OCI-LY7 (cell line): ENCODE data around the gene NTF3. TPM values are rescaled to one million over a fixed set of nuclear protein-coding genes. Genes with fewer than 3 reads are reported as not detected.

Experiments used
- BruUV-seq: library from RNA; stranded (reverse); fragments of 400-500 nt; replicated peaks from 2 replicates; lab custom pipeline; 2021; lab: Mats Ljungman, UMichigan
- CTCF ChIA-PET: fragments of 300-600 bp; sonication (Branson Sonifier 250); formaldehyde crosslinking; loops from one replicate; lab custom pipeline; 2022; ENCODE audit warnings: antibody characterized with exemption; ENCODE audit not compliant: unreplicated experiment; lab: Charles Lee
- POLR2A ChIA-PET: fragments of 300-600 bp; sonication (Branson Sonifier 250); formaldehyde crosslinking; loops from one replicate; lab custom pipeline; 2022; ENCODE audit warnings: antibody characterized with exemption; lab: Charles Lee
- DNase-seq: peaks from one replicate; pipeline ENCODE4 v3.0.0-alpha.2; 2015; ENCODE audit warnings: low spot score
- H2AFZ ChIP-seq: fragments of 200-600 bp; sonication (generic), shearing (Covaris generic); 2 replicates; pipeline ENCODE4 v1.6.1; 2014; ENCODE audit warnings: mild to moderate bottlenecking, antibody characterized with exemption, low read length, moderate library complexity
- H3K27ac ChIP-seq: fragments of 200-600 bp; sonication (generic); 2 replicates; pipeline ENCODE4 v1.5.1; 2014; ENCODE audit warnings: mixed run types, low read depth, mild to moderate bottlenecking, moderate library complexity, low read length, inconsistent platforms; ENCODE audit not compliant: poor library complexity, severe bottlenecking
- H3K36me3 ChIP-seq: fragments of 200-600 bp; sonication (generic); 2 replicates; pipeline ENCODE4 v1.6.1; 2014; ENCODE audit warnings: mild to moderate bottlenecking, antibody characterized with exemption, low read length, moderate library complexity, mixed read lengths; ENCODE audit not compliant: insufficient read depth
- H3K4me1 ChIP-seq: fragments of 200-600 bp; sonication (generic); 2 replicates; pipeline ENCODE4 v1.5.1; 2014; ENCODE audit warnings: mild to moderate bottlenecking, low read length; ENCODE audit not compliant: insufficient read depth, poor library complexity, severe bottlenecking
- H3K4me2 ChIP-seq: fragments of 200-600 bp; sonication (generic); 2 replicates; pipeline ENCODE4 v1.6.1; 2014; ENCODE audit warnings: mild to moderate bottlenecking, low read length
- H3K4me3 ChIP-seq: fragments of 200-600 bp; sonication (generic); 2 replicates; pipeline ENCODE4 v1.5.1; 2014; ENCODE audit warnings: mild to moderate bottlenecking, low read depth, low read length; ENCODE audit not compliant: poor library complexity, severe bottlenecking
- H3K79me2 ChIP-seq: fragments of 200-600 bp; sonication (generic); 2 replicates; pipeline ENCODE4 v1.6.1; 2016; ENCODE audit warnings: low read depth, mild to moderate bottlenecking, low read length, moderate library complexity, mixed read lengths; ENCODE audit not compliant: insufficient read depth
- H3K9me2 ChIP-seq: fragments of 200-600 bp; sonication (generic); 2 replicates; pipeline ENCODE4 v1.6.1; 2016; ENCODE audit warnings: mild to moderate bottlenecking, low read length, mixed read lengths; ENCODE audit not compliant: insufficient read depth
- H3K9me3 ChIP-seq: fragments of 200-600 bp; sonication (generic); 2 replicates; pipeline ENCODE4 v1.6.1; 2014; ENCODE audit warnings: mild to moderate bottlenecking, mixed run types, low read length, mixed read lengths
- H4K20me1 ChIP-seq: fragments of 200-600 bp; sonication (generic); 2 replicates; pipeline ENCODE4 v1.6.1; 2014; ENCODE audit warnings: mild to moderate bottlenecking, antibody characterized with exemption, low read length, moderate library complexity, mixed read lengths; ENCODE audit not compliant: insufficient read depth
- EZH2phosphoT487 ChIP-seq: fragments of 200-600 bp; sonication (generic); IDR thresholded peaks from 2 replicates; pipeline ENCODE4 v1.6.1; 2018; ENCODE audit warnings: low read depth, borderline replicate concordance, mild to moderate bottlenecking, mixed run types, antibody characterized with exemption, low read length, moderate library complexity, mixed read lengths
- intact Hi-C: fragments of 100-400 bp; cut with micrococcal nuclease; formaldehyde crosslinking; loops from one replicate; pipeline ENCODE4 v1.10.0; 2022; ENCODE audit not compliant: unreplicated experiment
- total RNA-seq, 2 experiments: library from RNA; depleted of rRNA in 1 of 2; stranded (reverse); fragments of >200 nt in 1 of 2; shearing (Covaris generic) in 1 of 2; gene quantifications; 2 replicates each; pipeline ENCODE4 v1.2.3, GENCODE V29; 2014 to 2022
- TF ChIP-seq, protein P1 (sequence below): fragments of 200-600 bp; sonication (generic); conservative IDR thresholded peaks from 2 replicates; pipeline ENCODE4 v1.5.1; 2014; ENCODE audit warnings: mild to moderate bottlenecking, antibody characterized with exemption, low read length, moderate library complexity, mixed read lengths

NTF3 gene
- total RNA-seq, 2 experiments from 2014 or later, result 9.6 to 11.5 TPM

GRCh38 chr12:5452569-5452968 is 20.7 kb downstream of the NTF3 start:
- Histone ChIP-seq H3K9me2 (no peaks in the 10 kb centered on the region), H3K27ac (no peak overlapping the region), H3K79me2 (peaks cover 5% of the 10 kb centered on the region; the same call in 1 of the 2 replicates), H4K20me1 (0 out of 2 replicates have a peak, but pooled peaks cover 4% of the 10 kb centered on the region), H2AFZ (no peak overlapping the region), H3K4me2 (no peak overlapping the region), H3K4me1 (peaks cover 36% of the 10 kb centered on the region), H3K4me3 (no peak overlapping the region), H3K9me3 (no peaks in the 10 kb centered on the region), H3K36me3 (peaks cover 45% of the 10 kb centered on the region)
- ChIA-PET POLR2A (interaction anchor here (0.9 to 1.5 kb wide), 3 partner anchors 10 to 25 kb away, joined by 3 to 5 read pairs (median 3); no protein-coding TSS in a partner anchor), CTCF (no interaction called here)
- TF ChIP-seq, protein P1, sequence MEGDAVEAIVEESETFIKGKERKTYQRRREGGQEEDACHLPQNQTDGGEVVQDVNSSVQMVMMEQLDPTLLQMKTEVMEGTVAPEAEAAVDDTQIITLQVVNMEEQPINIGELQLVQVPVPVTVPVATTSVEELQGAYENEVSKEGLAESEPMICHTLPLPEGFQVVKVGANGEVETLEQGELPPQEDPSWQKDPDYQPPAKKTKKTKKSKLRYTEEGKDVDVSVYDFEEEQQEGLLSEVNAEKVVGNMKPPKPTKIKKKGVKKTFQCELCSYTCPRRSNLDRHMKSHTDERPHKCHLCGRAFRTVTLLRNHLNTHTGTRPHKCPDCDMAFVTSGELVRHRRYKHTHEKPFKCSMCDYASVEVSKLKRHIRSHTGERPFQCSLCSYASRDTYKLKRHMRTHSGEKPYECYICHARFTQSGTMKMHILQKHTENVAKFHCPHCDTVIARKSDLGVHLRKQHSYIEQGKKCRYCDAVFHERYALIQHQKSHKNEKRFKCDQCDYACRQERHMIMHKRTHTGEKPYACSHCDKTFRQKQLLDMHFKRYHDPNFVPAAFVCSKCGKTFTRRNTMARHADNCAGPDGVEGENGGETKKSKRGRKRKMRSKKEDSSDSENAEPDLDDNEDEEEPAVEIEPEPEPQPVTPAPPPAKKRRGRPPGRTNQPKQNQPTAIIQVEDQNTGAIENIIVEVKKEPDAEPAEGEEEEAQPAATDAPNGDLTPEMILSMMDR, result no peak
- TF ChIP-seq EZH2phosphoT487, result no peak
- intact Hi-C loops, result no loop called here
- DNase-seq, result no peak
- no TSS peak for BruUV-seq

DNA sequence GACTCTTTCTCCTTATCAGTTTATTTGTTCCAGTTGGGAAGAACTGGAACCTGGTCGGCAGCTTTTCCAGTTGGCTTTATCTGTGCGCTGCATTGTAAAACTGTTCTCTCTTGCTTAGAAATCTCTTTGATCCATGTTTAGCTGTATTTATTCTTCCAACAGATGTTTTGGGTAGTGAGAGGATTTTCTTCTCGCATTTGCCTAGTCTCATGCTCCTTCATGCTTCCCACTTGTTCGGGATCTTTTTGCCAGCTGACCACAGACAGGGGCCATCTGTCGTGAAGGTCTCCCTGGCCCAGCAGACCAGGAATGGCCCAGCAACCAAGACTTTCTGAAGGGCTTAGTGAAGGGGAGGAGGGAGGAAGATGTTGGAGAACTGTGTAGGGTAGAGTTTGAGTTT is 21.6 kb downstream of the NTF3 start:
- ChIA-PET CTCF (no interaction called here), POLR2A (interaction anchor here (0.9 to 1.5 kb wide), 2 partner anchors 9 to 24 kb away, joined by 3 to 5 read pairs; no protein-coding TSS in a partner anchor)
- BruUV-seq, result no TSS peak

DNA sequence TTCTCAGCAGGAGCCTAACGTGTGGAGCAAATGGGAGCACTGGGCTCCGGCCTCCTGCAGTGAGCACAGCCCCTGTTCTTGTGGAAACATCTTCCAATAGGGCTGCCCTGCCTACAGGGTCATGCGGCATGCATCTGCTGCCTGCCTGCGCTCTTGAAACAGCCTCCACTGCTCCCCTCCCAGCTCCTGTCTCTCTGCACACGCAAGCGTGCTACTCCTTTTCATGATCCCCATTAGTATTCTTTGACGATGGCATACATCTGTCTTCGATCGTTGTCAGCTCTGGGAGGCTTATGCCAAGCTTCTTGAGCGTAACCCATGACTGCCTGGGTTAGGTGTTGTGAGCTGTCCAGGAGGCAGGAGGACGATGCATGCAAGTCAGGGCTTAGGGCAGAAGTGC is 23.1 kb downstream of the NTF3 start:
- peaks cover 45% of the 10 kb centered on the region for H3K36me3 ChIP-seq
- H2AFZ ChIP-seq, result no peak overlapping the region
- TF ChIP-seq, protein P1, result no peak
- no peak for TF ChIP-seq EZH2phosphoT487
- H3K4me2 ChIP-seq, result no peak overlapping the region
- POLR2A ChIA-PET, result no interaction called here
- BruUV-seq, result no TSS peak
- DNase-seq, result no peak
- H3K9me2 ChIP-seq, result no peaks in the 10 kb centered on the region
- intact Hi-C loops, result no loop called here
- CTCF ChIA-PET, result no interaction called here
- peaks cover 50% of the 10 kb centered on the region for H3K4me1 ChIP-seq
- H4K20me1 ChIP-seq, result no peaks in the 10 kb centered on the region
- H3K79me2 ChIP-seq, result peaks cover 21% of the 10 kb centered on the region
- no peak overlapping the region for H3K4me3 ChIP-seq
- no peaks in the 10 kb centered on the region for H3K9me3 ChIP-seq
- H3K27ac ChIP-seq, result no peak overlapping the region

More for the DNA sequence above, 21.6 kb downstream of the NTF3 start:
- Histone ChIP-seq H3K9me3 (no peaks in the 10 kb centered on the region), H3K79me2 (peaks cover 14% of the 10 kb centered on the region; the same call in 1 of the 2 replicates), H3K9me2 (no peaks in the 10 kb centered on the region), H3K4me2 (no peak overlapping the region), H3K27ac (no peak overlapping the region), H3K36me3 (peaks cover 45% of the 10 kb centered on the region), H3K4me3 (no peak overlapping the region), H4K20me1 (0 out of 2 replicates have a peak, but pooled peaks cover 4% of the 10 kb centered on the region), H3K4me1 (peaks cover 39% of the 10 kb centered on the region), H2AFZ (no peak overlapping the region)
- no peak for DNase-seq
- intact Hi-C loops, result no loop called here
- no peak for TF ChIP-seq EZH2phosphoT487
- TF ChIP-seq, protein P1, result no peak
